ENCODE measurements around the gene LMO7. TPM values are rescaled to one million over a fixed set of nuclear protein-coding genes. Genes with fewer than 3 reads are reported as not detected.

Gene LMO7
- total RNA-seq, 6 experiments from 2014 or later = 682 to 843 (median 813) TPM

GRCh38 chr13:75757336-75757735 lies 121.2 kb downstream of the LMO7 start:
- DNase-seq = no peak
- H3K4me1 Mint-ChIP-seq (ENCODE audit: low read depth) = peaks cover 96% of the 10 kb centered on the region
- peaks cover 24% of the 10 kb centered on the region for H3K27me3 Mint-ChIP-seq (ENCODE audit: insufficient read depth)
- H3K9me3 Mint-ChIP-seq = peaks cover 24% of the 10 kb centered on the region
- peak overlapping the region; percentile 51; the same call in 1 of the 2 replicates for H3K27ac Mint-ChIP-seq
- H3K4me3 Mint-ChIP-seq = peak overlapping the region; percentile 9; the same call in 1 of the 2 replicates
- no peak for TF ChIP-seq CTCF (IDR thresholded peaks at IDR 0.05)
- H3K36me3 Mint-ChIP-seq (ENCODE audit: low read depth) = peaks cover 80% of the 10 kb centered on the region

- peaks cover 76% of the 10 kb centered on the region for H3K36me3 Mint-ChIP-seq (ENCODE audit: low read depth)
- peaks cover 93% of the 10 kb centered on the region for H3K4me1 Mint-ChIP-seq (ENCODE audit: low read depth)
- no peak for TF ChIP-seq CTCF (IDR thresholded peaks at IDR 0.05)
- peak overlapping the region; percentile 77 for H3K27ac Mint-ChIP-seq
- peak overlapping the region; percentile 65; the same call in 1 of the 2 replicates for H3K4me3 Mint-ChIP-seq
- H3K27me3 Mint-ChIP-seq (ENCODE audit: insufficient read depth) = peaks cover 28% of the 10 kb centered on the region
- H3K9me3 Mint-ChIP-seq = peaks cover 14% of the 10 kb centered on the region
- no peak for DNase-seq
Observed at GRCh38 chr13:75759531-75759930, 123.4 kb downstream of the LMO7 start.

- peaks cover 90% of the 10 kb centered on the region for H3K4me1 Mint-ChIP-seq (ENCODE audit: low read depth)
- TF ChIP-seq CTCF (IDR thresholded peaks at IDR 0.05) = no peak
- H3K27ac Mint-ChIP-seq = peak overlapping the region; percentile 77
- H3K9me3 Mint-ChIP-seq = peaks cover 12% of the 10 kb centered on the region
- peaks cover 72% of the 10 kb centered on the region for H3K36me3 Mint-ChIP-seq (ENCODE audit: low read depth)
- no peak for DNase-seq
- peak overlapping the region; percentile 44; the same call in 1 of the 2 replicates for H3K4me3 Mint-ChIP-seq
- peaks cover 30% of the 10 kb centered on the region for H3K27me3 Mint-ChIP-seq (ENCODE audit: insufficient read depth)
Observed at GRCh38 chr13:75760131-75761021, 124.2 kb downstream of the LMO7 start.

- H3K4me3 Mint-ChIP-seq = peak overlapping the region; percentile 37; the same call in 1 of the 2 replicates
- H3K4me1 Mint-ChIP-seq (ENCODE audit: low read depth) = peaks cover 90% of the 10 kb centered on the region
- peaks cover 10% of the 10 kb centered on the region; the same call in 1 of the 2 replicates for H3K9me3 Mint-ChIP-seq
- H3K36me3 Mint-ChIP-seq (ENCODE audit: low read depth) = peaks cover 73% of the 10 kb centered on the region
- DNase-seq = no peak
- H3K27me3 Mint-ChIP-seq (ENCODE audit: insufficient read depth) = peaks cover 35% of the 10 kb centered on the region
- H3K27ac Mint-ChIP-seq = peak overlapping the region; percentile 31; the same call in 1 of the 2 replicates
- TF ChIP-seq CTCF (IDR thresholded peaks at IDR 0.05) = no peak
Observed at GRCh38 chr13:75761369-75761768, 125.2 kb downstream of the LMO7 start.

GRCh38 chr13:75762076-75762937 lies 126.2 kb downstream of the LMO7 start:
- Mint-ChIP-seq H3K36me3 (ENCODE audit: low read depth) (peaks cover 68% of the 10 kb centered on the region), H3K9me3 (peaks cover 10% of the 10 kb centered on the region; the same call in 1 of the 2 replicates), H3K4me3 (peak overlapping the region; percentile 41; the same call in 1 of the 2 replicates), H3K4me1 (ENCODE audit: low read depth) (peaks cover 90% of the 10 kb centered on the region), H3K27me3 (ENCODE audit: insufficient read depth) (peaks cover 38% of the 10 kb centered on the region), H3K27ac (peak overlapping the region; percentile 63)
- no peak for DNase-seq
- TF ChIP-seq CTCF (IDR thresholded peaks at IDR 0.05) = no peak
